ENCODE measurements around the gene HYAL4.

GRCh38 chr7:123871998-123872867 is 27.3 kb downstream of the HYAL4 start:
- TF ChIP-seq POLR2A (IDR thresholded peaks at IDR 0.05; ENCODE audit: low read length): no peak
- no peak for TF ChIP-seq GATA1 (IDR thresholded peaks at IDR 0.05; ENCODE audit: low read depth, low read length)

Measured in erythroblast (primary cell).